ENCODE data around the gene GAGE10.

GRCh38 chrX:49256268-49256995, 47.0 kb upstream of the GAGE10 start:
- TF ChIP-seq CTCF (conservative IDR thresholded peaks at IDR 0.05; ENCODE audit: low read length): no peak
- TF ChIP-seq EZH2phosphoT487 (IDR thresholded peaks at IDR 0.05; ENCODE audit: borderline replicate concordance, low read depth, low read length): no peak

Measured in OCI-LY7 (cell line).